SK-N-SH treated with all-trans-retinoic acid at 6 μM for 48 hours (cell line): ENCODE measurements around the gene SUCO.

Experiments used
- ATAC-seq: fragments of 200-7000 bp; cut with Tn5 transposase; 3 replicates; pipeline ENCODE4 v1.9.1; 2020; ENCODE audit warnings: mild to moderate bottlenecking, moderate library complexity
- BACH2 ChIP-seq: fragments of 250-450 bp; sonication (Bioruptor Pico); IDR thresholded peaks from 2 replicates; pipeline ENCODE4 v1.9.0; 2021; ENCODE audit warnings: mild to moderate bottlenecking, borderline replicate concordance
- CREB5 ChIP-seq: fragments of 250-450 bp; sonication (Bioruptor Pico); IDR thresholded peaks from 2 replicates; pipeline ENCODE4 v1.5.1; 2020; ENCODE audit warnings: low read depth, mild to moderate bottlenecking, moderate library complexity
- CSDC2 ChIP-seq: fragments of 250-450 bp; sonication (Bioruptor Pico); IDR thresholded peaks from 2 replicates; pipeline ENCODE4 v1.5.0; 2020; ENCODE audit warnings: mild to moderate bottlenecking, moderate library complexity
- CSRNP3 ChIP-seq: fragments of 250-450 bp; sonication (Bioruptor Pico); IDR thresholded peaks from 2 replicates; pipeline ENCODE4 v1.5.1; 2021; ENCODE audit warnings: mild to moderate bottlenecking, moderate library complexity
- GLIS3 ChIP-seq: fragments of 250-450 bp; sonication (Bioruptor Pico); IDR thresholded peaks from 2 replicates; pipeline ENCODE4 v1.5.0; 2020; ENCODE audit warnings: mild to moderate bottlenecking, moderate library complexity
- OSR1 ChIP-seq: fragments of 250-450 bp; sonication (Bioruptor Pico); IDR thresholded peaks from 2 replicates; pipeline ENCODE4 v1.8.0; 2022; ENCODE audit warnings: moderate library complexity, mild to moderate bottlenecking, inconsistent platforms
- PATZ1 ChIP-seq: fragments of 250-450 bp; sonication (Bioruptor Pico); IDR thresholded peaks from 2 replicates; pipeline ENCODE4 v1.8.0; 2020; ENCODE audit warnings: mild to moderate bottlenecking, moderate library complexity, borderline replicate concordance
- POU6F1 ChIP-seq: fragments of 250-450 bp; sonication (Bioruptor Pico); IDR thresholded peaks from 2 replicates; pipeline ENCODE4 v1.8.0; 2021; ENCODE audit warnings: low read depth, mild to moderate bottlenecking, moderate library complexity, borderline replicate concordance
- PPARA ChIP-seq: fragments of 250-450 bp; sonication (Bioruptor Pico); IDR thresholded peaks from 2 replicates; pipeline ENCODE4 v1.5.0; 2020; ENCODE audit warnings: mild to moderate bottlenecking, borderline replicate concordance
- RARB ChIP-seq: fragments of 250-450 bp; sonication (Bioruptor Pico); IDR thresholded peaks from 2 replicates; pipeline ENCODE4 v1.8.0; 2021; ENCODE audit warnings: mild to moderate bottlenecking, moderate library complexity
- SNAI2 ChIP-seq: fragments of 250-450 bp; sonication (Bioruptor Pico); IDR thresholded peaks from 2 replicates; pipeline ENCODE4 v1.5.0; 2020; ENCODE audit warnings: mild to moderate bottlenecking, moderate library complexity
- TCF4 ChIP-seq: fragments of 250-450 bp; sonication (Bioruptor Pico); IDR thresholded peaks from 2 replicates; pipeline ENCODE4 v1.8.0; 2021; ENCODE audit warnings: mild to moderate bottlenecking, moderate library complexity, borderline replicate concordance
- TOX ChIP-seq: fragments of 250-450 bp; sonication (Bioruptor Pico); IDR thresholded peaks from 2 replicates; pipeline ENCODE4 v1.8.0; 2021; ENCODE audit warnings: mild to moderate bottlenecking, moderate library complexity, borderline replicate concordance
- TSHZ2 ChIP-seq: fragments of 250-450 bp; sonication (Bioruptor Pico); IDR thresholded peaks from 2 replicates; pipeline ENCODE4 v1.5.0; 2020; ENCODE audit warnings: mild to moderate bottlenecking, moderate library complexity
- ZC3H10 ChIP-seq: fragments of 250-450 bp; sonication (Bioruptor Pico); IDR thresholded peaks from 2 replicates; pipeline ENCODE4 v1.5.1; 2021; ENCODE audit warnings: mild to moderate bottlenecking, moderate library complexity
- ZFP3 ChIP-seq: fragments of 250-450 bp; sonication (Bioruptor Pico); IDR thresholded peaks from 2 replicates; pipeline ENCODE4 v1.5.0; 2020; ENCODE audit warnings: mild to moderate bottlenecking, moderate library complexity
- ZFP30 ChIP-seq: fragments of 450-650 bp; formaldehyde crosslinking; IDR thresholded peaks from 2 replicates; pipeline ENCODE4 v1.5.0; 2022; ENCODE audit warnings: mild to moderate bottlenecking, moderate library complexity
- ZNF565 ChIP-seq: fragments of 450-650 bp; formaldehyde crosslinking; conservative IDR thresholded peaks from 2 replicates; pipeline ENCODE4 v1.5.0; 2020; ENCODE audit warnings: low read depth, mild to moderate bottlenecking, moderate library complexity
- ZNF70 ChIP-seq: fragments of 450-650 bp; formaldehyde crosslinking; IDR thresholded peaks from 2 replicates; pipeline ENCODE4 v1.5.0; 2020; ENCODE audit warnings: mild to moderate bottlenecking, moderate library complexity

The SUCO gene

GRCh38 chr1:172532700-172533512 is at the start of gene SUCO:
Gene SUCO, plus strand, starts transcription at chr1:172533150. Its CDS starts 286 bp downstream, at chr1:172533436.
- peak; percentile 92 for ATAC-seq
- TF ChIP-seq PPARA (CRISPR knock-in tag) (no peak), POU6F1 (CRISPR knock-in tag) (peak; percentile 77; the same call in 1 of the 2 replicates), TSHZ2 (CRISPR knock-in tag) (no peak), TCF4 (CRISPR knock-in tag) (no peak)

- TF ChIP-seq BACH2 (CRISPR knock-in tag) (no peak), POU6F1 (CRISPR knock-in tag) (no peak), PPARA (CRISPR knock-in tag) (no peak), TOX (no peak), CSDC2 (no peak), GLIS3 (CRISPR knock-in tag) (no peak), CSRNP3 (no peak), ZFP30 (CRISPR knock-in tag) (no peak)
- ATAC-seq, result no peak
Observed at GRCh38 chr1:172483448-172483847, 49.5 kb upstream of the SUCO start.

GRCh38 chr1:172484252-172484651 is 48.7 kb upstream of the SUCO start:
- ATAC-seq, result no peak
- no peak for TF ChIP-seq RARB
- TF ChIP-seq ZNF565 (CRISPR knock-in tag), result no peak
- no peak for TF ChIP-seq SNAI2 (CRISPR knock-in tag)
- TF ChIP-seq ZNF70 (CRISPR knock-in tag), result no peak
- TF ChIP-seq TCF4 (CRISPR knock-in tag), result no peak
- no peak for TF ChIP-seq CREB5 (CRISPR knock-in tag)
- TF ChIP-seq CSDC2, result no peak
- no peak for TF ChIP-seq GLIS3 (CRISPR knock-in tag)
- no peak for TF ChIP-seq POU6F1 (CRISPR knock-in tag)
- no peak for TF ChIP-seq TOX
- TF ChIP-seq ZFP3 (CRISPR knock-in tag), result no peak
- TF ChIP-seq PATZ1, result no peak
- no peak for TF ChIP-seq BACH2 (CRISPR knock-in tag)
- no peak for TF ChIP-seq ZC3H10 (CRISPR knock-in tag)
- no peak for TF ChIP-seq TSHZ2 (CRISPR knock-in tag)
- no peak for TF ChIP-seq OSR1
